IPS-18a (cell line): ENCODE measurements around the gene MAML2.

Source experiments
- H3K27ac ChIP-seq: one replicate; pipeline ENCODE4 v1.5.1; 2013; ENCODE audit warnings: low read length
- H3K27me3 ChIP-seq: one replicate; pipeline ENCODE4 v1.6.1; 2013; ENCODE audit warnings: mild to moderate bottlenecking, low read length; ENCODE audit not compliant: control insufficient read depth, insufficient read depth
- H3K36me3 ChIP-seq: one replicate; pipeline ENCODE4 v1.6.1; 2013; ENCODE audit warnings: low read depth, low read length; ENCODE audit not compliant: control insufficient read depth
- H3K4me1 ChIP-seq: one replicate; pipeline ENCODE4 v1.6.1; 2013; ENCODE audit warnings: low read depth, low read length; ENCODE audit not compliant: control insufficient read depth
- H3K4me3 ChIP-seq: one replicate; pipeline ENCODE4 v1.5.1; 2013; ENCODE audit warnings: low read length
- H3K9ac ChIP-seq: one replicate; pipeline ENCODE4 v1.6.1; 2013; ENCODE audit warnings: mild to moderate bottlenecking, low read length, moderate library complexity
- H3K9me3 ChIP-seq: one replicate; pipeline ENCODE4 v1.6.1; 2013; ENCODE audit warnings: low read depth, low read length; ENCODE audit not compliant: control insufficient read depth

MAML2 gene

DNA sequence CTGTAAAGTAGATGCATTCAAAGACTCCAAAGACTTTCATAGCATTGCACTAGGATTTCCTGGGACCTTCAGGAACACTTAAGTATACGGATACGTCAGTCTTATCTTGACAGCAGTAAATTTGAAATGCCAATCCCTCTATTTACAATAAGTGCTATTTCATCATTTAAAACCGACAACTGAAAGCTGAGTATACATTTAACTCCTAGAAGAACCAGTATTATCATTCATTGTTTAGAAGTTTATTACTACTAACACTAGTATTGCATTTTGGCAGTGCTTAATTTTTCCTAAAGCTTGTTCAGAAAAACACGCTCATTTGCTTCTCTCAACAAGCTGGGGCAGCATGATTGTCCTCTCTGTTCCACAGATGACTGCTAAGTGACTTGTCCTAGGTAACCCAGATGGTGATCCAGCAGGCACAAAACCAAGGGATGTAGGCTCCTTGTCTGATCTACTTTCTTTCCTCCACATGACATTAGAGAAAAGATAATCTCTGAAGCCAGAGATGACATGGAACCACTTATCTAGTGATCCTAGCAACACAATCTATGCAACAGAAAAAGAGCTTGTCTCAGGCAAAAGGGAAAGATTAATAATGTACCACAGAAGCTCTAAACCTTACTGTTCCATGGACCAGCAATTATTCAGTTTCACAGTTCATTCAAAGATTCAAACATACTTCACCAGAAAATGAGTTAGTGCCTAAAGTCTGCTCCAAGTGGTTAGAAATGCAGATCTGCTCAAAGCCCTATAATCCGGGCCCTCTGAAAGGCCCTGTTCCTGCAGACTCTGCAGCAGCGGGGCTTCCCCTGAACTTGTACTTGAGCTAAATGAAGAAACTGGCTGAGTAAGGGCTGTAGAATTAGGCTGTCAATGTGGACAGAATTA lies 5.2 kb downstream of the MAML2 start:
- H3K4me3 ChIP-seq = no peak overlapping the region
- no peak overlapping the region for H3K9ac ChIP-seq
- H3K4me1 ChIP-seq = peaks cover 63% of the 10 kb centered on the region
- no peaks in the 10 kb centered on the region for H3K36me3 ChIP-seq
- H3K27ac ChIP-seq = no peak overlapping the region
- H3K9me3 ChIP-seq = no peaks in the 10 kb centered on the region
- H3K27me3 ChIP-seq = peaks cover 12% of the 10 kb centered on the region

DNA sequence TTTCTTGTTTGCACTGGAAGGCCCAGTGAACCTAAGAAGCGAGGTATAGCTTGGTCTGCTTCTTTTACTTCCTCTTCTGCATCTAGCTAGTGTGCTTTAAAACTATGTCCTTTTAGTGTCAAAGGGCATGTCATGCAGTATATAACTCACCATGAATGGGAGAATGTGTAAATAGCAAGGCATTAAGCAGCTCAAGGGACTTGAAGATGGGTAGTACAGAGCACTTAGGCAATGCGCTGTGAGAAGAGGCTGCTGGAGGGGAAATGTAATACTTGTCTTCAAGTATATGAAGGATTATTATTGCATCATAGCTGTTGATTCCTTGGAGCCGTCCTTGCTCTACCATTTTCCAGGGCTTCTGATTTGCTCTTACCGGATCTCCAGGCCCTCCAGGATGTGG lies 7.6 kb downstream of the MAML2 start:
- no peak overlapping the region for H3K27ac ChIP-seq

DNA sequence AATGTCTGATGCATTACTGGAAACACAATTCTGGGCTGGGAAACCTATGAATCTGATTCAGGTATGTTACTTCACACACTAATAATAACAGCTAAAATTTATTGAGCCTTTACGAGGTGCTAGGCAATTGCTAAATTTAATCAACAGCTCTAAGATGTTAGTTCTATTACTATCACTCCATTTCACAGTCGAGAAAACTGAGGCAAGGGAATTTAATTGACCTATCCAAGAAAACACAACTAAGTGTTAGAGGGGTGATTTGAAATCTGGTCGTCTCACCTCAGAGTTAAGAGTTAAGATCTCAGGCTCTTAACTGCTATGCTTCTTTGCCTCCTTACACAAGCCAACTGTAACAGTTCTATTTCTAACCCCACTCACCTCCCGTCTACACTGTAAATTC lies 8.8 kb downstream of the MAML2 start:
- H3K9ac ChIP-seq = no peak overlapping the region
- no peaks in the 10 kb centered on the region for H3K9me3 ChIP-seq
- H3K27me3 ChIP-seq = no peaks in the 10 kb centered on the region
- H3K36me3 ChIP-seq = no peaks in the 10 kb centered on the region
- no peak overlapping the region for H3K27ac ChIP-seq
- H3K4me3 ChIP-seq = no peak overlapping the region
- peaks cover 59% of the 10 kb centered on the region for H3K4me1 ChIP-seq

More for the DNA sequence above, 7.6 kb downstream of the MAML2 start:
- H3K4me1 ChIP-seq = peaks cover 63% of the 10 kb centered on the region
- no peaks in the 10 kb centered on the region for H3K36me3 ChIP-seq
- no peak overlapping the region for H3K4me3 ChIP-seq
- no peaks in the 10 kb centered on the region for H3K27me3 ChIP-seq
- H3K9me3 ChIP-seq = no peaks in the 10 kb centered on the region
- no peak overlapping the region for H3K9ac ChIP-seq

DNA sequence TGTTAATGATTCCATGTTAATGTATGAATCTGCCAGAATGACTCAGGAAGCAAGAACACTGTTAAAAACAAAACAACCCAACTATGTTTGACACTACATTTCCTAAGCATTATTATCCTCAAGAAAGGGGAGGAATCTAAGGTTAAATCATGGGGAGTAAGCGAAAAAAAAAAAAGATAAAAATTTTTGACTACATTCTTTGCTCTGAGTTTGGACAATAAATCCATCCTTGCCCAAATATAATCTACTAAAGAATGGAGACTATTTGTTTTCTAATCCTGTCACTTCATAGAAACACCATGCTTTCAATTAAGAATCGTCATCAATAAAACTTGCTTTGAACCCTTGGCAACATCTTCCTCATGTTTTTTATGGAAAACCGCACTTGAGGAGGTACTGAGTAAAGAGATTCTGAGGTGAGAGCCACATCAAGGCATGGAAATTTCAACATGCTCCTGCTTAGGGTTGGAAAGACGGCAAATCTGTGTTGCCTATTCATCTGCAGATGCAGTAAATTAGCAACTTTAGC lies 9.7 kb downstream of the MAML2 start:
- Histone ChIP-seq H3K9ac (no peak overlapping the region), H3K9me3 (no peaks in the 10 kb centered on the region), H3K27ac (no peak overlapping the region), H3K4me1 (peaks cover 53% of the 10 kb centered on the region), H3K27me3 (no peaks in the 10 kb centered on the region), H3K36me3 (no peaks in the 10 kb centered on the region), H3K4me3 (peak overlapping the region; percentile 8)

DNA sequence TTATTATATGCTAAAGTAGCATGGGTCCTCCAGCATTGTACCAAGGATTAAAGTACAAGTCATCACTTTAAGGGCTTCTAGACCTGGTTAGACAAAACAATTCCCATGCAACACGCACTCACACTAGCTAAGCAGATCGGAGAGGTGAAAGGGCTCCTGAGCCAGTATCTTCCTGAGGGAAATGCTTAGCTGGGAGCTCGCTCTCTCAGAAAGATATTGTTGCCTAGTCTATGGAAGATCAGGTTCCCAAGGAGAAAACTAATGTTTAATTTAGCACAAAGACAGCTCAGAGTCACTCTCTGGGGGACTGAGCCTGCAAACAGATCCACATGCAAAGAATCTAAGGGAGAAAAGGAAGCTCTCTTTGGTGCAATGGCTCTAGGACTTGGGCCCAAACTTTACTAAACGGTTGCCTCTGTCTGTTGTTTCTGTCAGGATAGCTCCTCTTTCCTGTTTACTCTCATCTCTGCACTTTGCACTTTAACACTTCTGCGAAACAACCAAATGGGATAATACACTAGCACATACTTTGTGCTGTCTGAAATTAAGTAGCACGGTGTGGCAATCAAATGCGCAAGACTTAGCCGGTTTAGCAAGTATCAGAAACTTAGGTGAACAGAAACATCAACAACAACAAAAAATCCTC lies 10.7 kb downstream of the MAML2 start:
- no peak overlapping the region for H3K4me3 ChIP-seq
- H3K27ac ChIP-seq = peak overlapping the region; percentile 16
- H3K4me1 ChIP-seq = peaks cover 43% of the 10 kb centered on the region
- no peaks in the 10 kb centered on the region for H3K9me3 ChIP-seq
- no peaks in the 10 kb centered on the region for H3K27me3 ChIP-seq
- H3K36me3 ChIP-seq = no peaks in the 10 kb centered on the region
- H3K9ac ChIP-seq = no peak overlapping the region

DNA sequence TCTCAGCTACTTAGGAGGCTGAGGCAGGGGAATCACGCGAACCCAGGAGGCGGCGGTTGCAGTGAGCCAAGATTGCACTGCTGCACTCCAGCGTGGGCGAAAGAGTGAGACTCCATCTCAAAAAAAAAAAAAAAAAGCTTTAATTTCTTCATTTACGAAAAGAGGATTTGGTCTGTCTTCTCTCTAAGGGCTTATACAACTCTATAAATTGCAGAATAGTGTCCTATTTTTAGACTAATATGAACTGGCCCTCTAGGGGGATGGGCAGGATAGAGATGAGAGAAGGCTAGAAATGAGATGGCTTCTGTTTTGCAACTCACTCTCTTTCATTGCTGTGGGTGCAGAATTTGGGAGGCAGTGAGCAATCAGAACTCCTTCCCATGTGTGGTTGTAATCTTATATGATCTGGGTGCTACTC lies 11.3 kb downstream of the MAML2 start:
- H3K36me3 ChIP-seq = no peaks in the 10 kb centered on the region
- H3K27me3 ChIP-seq = no peaks in the 10 kb centered on the region
- H3K9me3 ChIP-seq = no peaks in the 10 kb centered on the region
- H3K4me3 ChIP-seq = no peak overlapping the region
- H3K27ac ChIP-seq = no peak overlapping the region
- peaks cover 41% of the 10 kb centered on the region for H3K4me1 ChIP-seq
- no peak overlapping the region for H3K9ac ChIP-seq

DNA sequence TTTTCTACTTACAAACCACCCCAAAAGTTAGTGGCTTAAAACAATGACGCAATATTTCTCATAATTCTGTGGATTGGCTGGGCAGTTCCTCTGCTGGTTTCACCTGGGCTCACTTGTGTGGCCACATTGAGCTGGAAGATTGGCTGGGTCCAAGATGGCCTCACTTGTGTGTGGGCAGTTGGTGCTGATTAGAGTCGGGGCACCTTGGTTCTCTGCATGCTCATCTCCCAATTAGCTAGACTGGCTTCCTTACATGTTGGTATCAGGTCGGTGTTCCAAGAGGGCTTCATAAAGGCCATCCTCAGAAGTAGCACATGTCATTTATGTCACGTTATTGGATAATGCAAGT lies 12.5 kb downstream of the MAML2 start:
- no peak overlapping the region for H3K9ac ChIP-seq
- H3K27ac ChIP-seq = no peak overlapping the region
- H3K4me1 ChIP-seq = peaks cover 32% of the 10 kb centered on the region
- no peaks in the 10 kb centered on the region for H3K36me3 ChIP-seq
- no peaks in the 10 kb centered on the region for H3K9me3 ChIP-seq
- H3K4me3 ChIP-seq = no peak overlapping the region
- H3K27me3 ChIP-seq = no peaks in the 10 kb centered on the region

DNA sequence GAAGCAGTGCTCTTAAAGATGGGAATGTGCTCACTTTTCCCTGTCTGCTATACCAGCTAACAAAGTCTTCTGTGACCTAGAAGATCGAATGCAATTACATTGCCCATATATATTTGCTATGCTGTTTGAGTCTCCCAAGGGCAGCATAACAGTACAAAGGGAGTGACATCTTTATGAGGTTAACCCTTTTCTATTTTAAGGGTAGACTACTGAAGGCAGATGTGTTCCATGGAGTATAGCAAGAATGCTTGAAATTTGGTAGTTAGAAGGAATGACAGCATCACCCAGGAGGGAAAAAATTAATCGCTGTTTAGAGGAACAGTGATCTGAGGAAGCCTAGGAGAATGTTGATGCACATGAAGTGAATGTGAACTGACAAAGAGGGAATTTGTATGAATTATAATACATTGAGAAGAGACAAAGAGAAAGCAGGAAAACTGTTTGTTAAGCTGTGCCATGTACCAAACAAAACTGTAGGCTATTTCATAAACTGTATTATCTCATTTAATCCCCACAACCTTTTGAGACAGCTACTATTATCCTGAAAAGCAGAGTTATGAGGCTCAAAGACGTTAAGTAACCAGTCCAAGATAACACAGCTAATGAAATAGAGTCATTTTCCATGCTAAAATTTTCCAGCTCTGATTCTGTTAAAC lies 13.0 kb downstream of the MAML2 start:
- Histone ChIP-seq H3K4me3 (no peak overlapping the region), H3K4me1 (peaks cover 32% of the 10 kb centered on the region), H3K9ac (no peak overlapping the region), H3K9me3 (no peaks in the 10 kb centered on the region), H3K27ac (no peak overlapping the region), H3K36me3 (no peaks in the 10 kb centered on the region), H3K27me3 (no peaks in the 10 kb centered on the region)

DNA sequence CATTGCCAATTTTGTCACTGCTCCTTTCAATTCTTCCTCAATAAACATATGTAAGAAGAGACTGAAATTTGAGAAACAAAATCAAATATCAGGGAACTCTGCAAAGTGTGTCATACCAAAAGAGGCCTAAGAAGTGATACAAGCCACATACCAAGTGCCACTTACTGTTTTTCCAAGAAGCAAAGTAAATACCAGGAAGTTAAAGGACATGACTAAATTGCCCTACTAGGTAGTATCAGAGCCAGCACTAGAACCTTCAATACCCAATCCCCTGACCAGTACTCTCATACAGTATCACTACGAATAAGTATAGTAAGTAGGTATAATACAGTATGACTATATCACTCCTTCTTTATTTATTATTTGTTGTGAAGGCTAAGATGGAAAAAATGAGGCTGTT lies 13.6 kb downstream of the MAML2 start:
- no peak overlapping the region for H3K9ac ChIP-seq
- no peak overlapping the region for H3K4me3 ChIP-seq
- H3K4me1 ChIP-seq = peaks cover 32% of the 10 kb centered on the region
- H3K27me3 ChIP-seq = no peaks in the 10 kb centered on the region
- no peaks in the 10 kb centered on the region for H3K9me3 ChIP-seq
- no peaks in the 10 kb centered on the region for H3K36me3 ChIP-seq
- no peak overlapping the region for H3K27ac ChIP-seq

DNA sequence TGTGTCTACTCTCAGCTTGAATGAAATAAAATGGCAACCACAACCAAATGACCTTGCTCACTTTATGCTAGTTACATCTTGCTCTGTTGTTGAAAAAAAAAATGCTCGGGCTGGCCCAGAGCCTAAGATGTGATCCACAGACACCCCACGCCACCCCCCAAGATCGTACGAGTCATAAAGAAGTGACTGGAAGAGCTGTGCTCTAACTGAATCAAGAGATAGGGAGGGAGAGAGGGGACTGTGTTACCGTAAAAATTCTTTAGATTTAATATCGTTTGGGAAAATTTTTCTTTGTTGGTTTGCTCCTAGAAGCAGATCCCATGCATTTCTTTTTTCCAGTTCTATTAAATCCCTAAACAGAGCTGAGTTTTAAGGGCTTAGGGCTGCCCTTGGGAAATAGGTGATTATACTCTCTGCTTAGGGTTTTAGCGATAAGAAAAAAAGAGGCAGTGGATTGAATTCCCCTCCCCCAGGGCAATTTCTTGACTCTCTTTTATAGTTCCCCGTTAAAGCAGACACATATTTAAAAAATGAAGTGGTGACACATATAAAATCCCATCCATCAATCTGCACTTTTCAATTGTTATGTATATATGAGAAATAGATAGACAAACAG lies 14.5 kb downstream of the MAML2 start:
- Histone ChIP-seq H3K4me3 (no peak overlapping the region), H3K9ac (no peak overlapping the region), H3K36me3 (no peaks in the 10 kb centered on the region), H3K4me1 (peaks cover 23% of the 10 kb centered on the region), H3K27me3 (no peaks in the 10 kb centered on the region), H3K9me3 (no peaks in the 10 kb centered on the region), H3K27ac (no peak overlapping the region)

DNA sequence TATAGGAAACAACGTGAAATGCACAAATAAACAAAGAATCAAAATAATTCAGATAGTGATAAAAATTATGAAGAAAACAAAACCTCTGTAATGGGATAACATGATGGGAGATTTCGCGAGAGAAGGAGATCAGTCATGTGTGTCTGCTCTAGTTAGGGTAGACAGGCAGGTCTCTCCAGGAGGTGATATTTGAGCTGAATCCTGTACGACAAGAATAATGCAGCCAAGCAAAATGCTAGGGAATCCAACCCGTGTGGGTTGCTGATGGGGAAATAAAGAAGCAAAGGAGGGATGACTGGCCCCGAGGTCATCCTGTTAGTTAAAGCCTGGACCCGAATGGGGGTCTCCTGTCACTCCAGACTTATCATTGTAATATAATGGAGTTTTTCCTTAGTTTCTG lies 16.0 kb downstream of the MAML2 start:
- H3K27ac ChIP-seq = no peak overlapping the region
- no peak overlapping the region for H3K9ac ChIP-seq
- no peaks in the 10 kb centered on the region for H3K9me3 ChIP-seq
- H3K36me3 ChIP-seq = no peaks in the 10 kb centered on the region
- H3K4me1 ChIP-seq = peaks cover 8% of the 10 kb centered on the region
- no peaks in the 10 kb centered on the region for H3K27me3 ChIP-seq
- H3K4me3 ChIP-seq = no peak overlapping the region
